Vagina (tissue), 2 donors: ENCODE results near the gene KRTAP2-2. TPM values are rescaled to one million over a fixed set of nuclear protein-coding genes. Genes with fewer than 3 reads are reported as not detected.
"Not testable (repeated sequence)": the region's sequence is repeated elsewhere in the genome, so short reads cannot be mapped to it uniquely, and the experiment has no call there.

ENCODE experiments used
- DNase-seq, 2 donors: peaks; one replicate each; pipeline ENCODE4 v3.0.0-alpha.2; 2017; ENCODE audit errors: extremely low spot score in 2 of 2
- H3K27ac ChIP-seq: fragments of 200-600 bp; sonication (generic); one replicate; pipeline ENCODE4 v1.5.1; 2019
- H3K27me3 ChIP-seq: fragments of 200-600 bp; sonication (generic); one replicate; pipeline ENCODE4 v1.5.1; 2019
- H3K36me3 ChIP-seq, 2 donors: fragments of 200-600 bp; sonication (generic); one replicate each; pipeline ENCODE4 v1.5.1; 2017 to 2019
- H3K4me1 ChIP-seq: fragments of 200-600 bp; sonication (generic); one replicate; pipeline ENCODE4 v1.5.1; 2019
- H3K4me3 ChIP-seq, 2 donors: fragments of 200-600 bp; sonication (generic); 1 replicate in 1 of 2; 2 replicates in 1 of 2; pipeline ENCODE4 v1.5.1; 2016 to 2019
- H3K9me3 ChIP-seq: fragments of 200-600 bp; sonication (generic); one replicate; pipeline ENCODE4 v1.5.1; 2019
- CTCF ChIP-seq, 3 experiments: fragments of 450-650 bp in 2 of 3; fragments of 200-600 bp in 1 of 3; sonication (generic) in 1 of 3; IDR thresholded peaks; one replicate each; pipeline ENCODE4 v1.5.1; 2017 to 2019; ENCODE audit warnings: antibody characterized with exemption in 3 of 3, mild to moderate bottlenecking in 2 of 3, moderate library complexity in 2 of 3
- POLR2A ChIP-seq, 2 donors: fragments of 450-650 bp; IDR thresholded peaks; one replicate each; pipeline ENCODE4 v1.6.1; 2017; ENCODE audit warnings: antibody characterized with exemption in 2 of 2, mild to moderate bottlenecking in 2 of 2, moderate library complexity in 2 of 2
- POLR2AphosphoS5 ChIP-seq, 2 donors: sonication (generic); formaldehyde crosslinking; IDR thresholded peaks; one replicate each; pipeline ENCODE4 v1.9.0; 2017; ENCODE audit warnings: antibody characterized with exemption in 2 of 2, mild to moderate bottlenecking in 2 of 2, low read depth in 1 of 2; ENCODE audit not compliant: insufficient read depth in 1 of 2
- intact Hi-C: fragments of 100-400 bp; cut with DNase I; formaldehyde crosslinking; loops from one replicate; pipeline ENCODE4 v1.15.1; 2023
- total RNA-seq: library from RNA; depleted of rRNA; stranded (reverse); fragments of >200 nt; gene quantifications from one replicate; pipeline ENCODE4 v1.2.3, GENCODE V29; 2016

Gene KRTAP2-2
- total RNA-seq, 1 donor from 2014 or later: not detected

- H3K9me3 ChIP-seq: no peaks in the 10 kb centered on the region
- DNase-seq: no peak
- H3K36me3 ChIP-seq: no peaks in the 10 kb centered on the region
- TF ChIP-seq POLR2A (IDR thresholded peaks at IDR 0.05): no peak
- no peak for TF ChIP-seq CTCF (IDR thresholded peaks at IDR 0.05)
- no peak for TF ChIP-seq POLR2AphosphoS5 (IDR thresholded peaks at IDR 0.05; ENCODE audit: insufficient read depth in 1 of 2, low read depth in 1 of 2)
- intact Hi-C loops: no loop called here
- H3K4me1 ChIP-seq: no peaks in the 10 kb centered on the region
- no peak overlapping the region for H3K27ac ChIP-seq
- no peak overlapping the region for H3K4me3 ChIP-seq
- no peaks in the 10 kb centered on the region for H3K27me3 ChIP-seq
Observed at GRCh38 chr17:41052566-41052965, 2.5 kb downstream of the KRTAP2-2 start.

GRCh38 chr17:41049110-41049509, 5.9 kb downstream of the KRTAP2-2 start:
- Histone ChIP-seq H3K4me1 (no peaks in the 10 kb centered on the region), H3K9me3 (no peaks in the 10 kb centered on the region), H3K27me3 (no peaks in the 10 kb centered on the region), H3K4me3 (no peak overlapping the region), H3K27ac (no peak overlapping the region), H3K36me3 (no peaks in the 10 kb centered on the region)
- no peak for DNase-seq
- TF ChIP-seq CTCF (IDR thresholded peaks at IDR 0.05): no peak
- TF ChIP-seq POLR2A (IDR thresholded peaks at IDR 0.05): no peak
- no peak for TF ChIP-seq POLR2AphosphoS5 (IDR thresholded peaks at IDR 0.05; ENCODE audit: insufficient read depth in 1 of 2, low read depth in 1 of 2)
- intact Hi-C loops: no loop called here

GRCh38 chr17:41048441-41048840, 6.6 kb downstream of the KRTAP2-2 start:
- no peaks in the 10 kb centered on the region for H3K36me3 ChIP-seq
- no peaks in the 10 kb centered on the region for H3K27me3 ChIP-seq
- H3K4me1 ChIP-seq: no peaks in the 10 kb centered on the region
- no peak overlapping the region for H3K4me3 ChIP-seq
- TF ChIP-seq POLR2A (IDR thresholded peaks at IDR 0.05) (no peak), CTCF (IDR thresholded peaks at IDR 0.05) (no peak), POLR2AphosphoS5 (IDR thresholded peaks at IDR 0.05; ENCODE audit: insufficient read depth in 1 of 2, low read depth in 1 of 2) (no peak)
- intact Hi-C loops: no loop called here
- DNase-seq: no peak
- H3K9me3 ChIP-seq: no peaks in the 10 kb centered on the region
- no peak overlapping the region for H3K27ac ChIP-seq

- H3K9me3 ChIP-seq, DNase-seq, H3K4me3 ChIP-seq, H3K27ac ChIP-seq, H3K27me3 ChIP-seq, H3K4me1 ChIP-seq, H3K36me3 ChIP-seq, intact Hi-C loops: not testable (repeated sequence)
Observed at GRCh38 chr17:41046735-41047465, 8.1 kb downstream of the KRTAP2-2 start, which contains the start of gene KRTAP2-1. Gene KRTAP2-1, minus strand, starts transcription at chr17:41047316. Its CDS starts 49 bp downstream, at chr17:41047267.

GRCh38 chr17:41042953-41043352, 12.1 kb downstream of the KRTAP2-2 start:
- TF ChIP-seq POLR2A (IDR thresholded peaks at IDR 0.05): no peak
- no peak for TF ChIP-seq CTCF (IDR thresholded peaks at IDR 0.05)
- no peak for TF ChIP-seq POLR2AphosphoS5 (IDR thresholded peaks at IDR 0.05; ENCODE audit: insufficient read depth in 1 of 2, low read depth in 1 of 2)
- Histone ChIP-seq H3K27ac (no peak overlapping the region), H3K4me1 (no peaks in the 10 kb centered on the region), H3K9me3 (no peaks in the 10 kb centered on the region), H3K27me3 (no peaks in the 10 kb centered on the region), H3K36me3 (no peaks in the 10 kb centered on the region), H3K4me3 (no peak overlapping the region)
- DNase-seq: no peak
- intact Hi-C loops: no loop called here
